ENCODE measurements around the gene CYB561A3.

CYB561A3 gene

GRCh38 chr11:61315260-61315659 lies 46.4 kb downstream of the CYB561A3 start:
- DNase-seq, result no peak

- no peak for DNase-seq
Observed at GRCh38 chr11:61310749-61311148, 50.9 kb downstream of the CYB561A3 start.

- no peak for DNase-seq
Observed at GRCh38 chr11:61309739-61310138, 51.9 kb downstream of the CYB561A3 start.

- DNase-seq, result no peak
Observed at GRCh38 chr11:61309141-61309540, 52.5 kb downstream of the CYB561A3 start.

- DNase-seq, result no peak
Observed at GRCh38 chr11:61307354-61307753, 54.3 kb downstream of the CYB561A3 start.

GRCh38 chr11:61306221-61306620 lies 55.5 kb downstream of the CYB561A3 start:
- no peak for DNase-seq

GRCh38 chr11:61305417-61305816 lies 56.3 kb downstream of the CYB561A3 start:
- DNase-seq, result no peak

GRCh38 chr11:61303725-61304124 lies 58.0 kb downstream of the CYB561A3 start:
- DNase-seq, result no peak

GRCh38 chr11:61302550-61302949 lies 59.1 kb downstream of the CYB561A3 start:
- DNase-seq, result no peak

Measured in EL (cell line).